HCT116 (cell line): Measurements from ENCODE around the gene SEZ6. TPM values are rescaled to one million over a fixed set of nuclear protein-coding genes. Genes with fewer than 3 reads are reported as not detected.
A peak's percentile ranks its signal among the peaks of the same experiment; 100 is the strongest.

Experiments
- ATAC-seq: fragments of 200-7000 bp; cut with Tn5 transposase; 2 replicates; pipeline ENCODE4 v1.9.1; 2020; ENCODE audit warnings: mild to moderate bottlenecking, moderate library complexity
- BruUV-seq: library from RNA; stranded (reverse); fragments of 400-500 nt; replicated peaks from 2 replicates; lab custom pipeline; 2021; lab: Mats Ljungman, UMichigan
- CTCF ChIA-PET: fragments of 300-600 bp; sonication (Branson Sonifier 250); formaldehyde crosslinking; loops from one replicate; lab custom pipeline; 2021; ENCODE audit warnings: antibody characterized with exemption; lab: Charles Lee
- POLR2A ChIA-PET: fragments of 300-600, 350-600 bp; sonication (Branson Sonifier 250); formaldehyde crosslinking; loops from one replicate; lab custom pipeline; 2021; ENCODE audit warnings: antibody characterized with exemption; lab: Charles Lee
- RAD21 ChIA-PET, 2 experiments: fragments of 300-600 bp; sonication (Branson Sonifier 250); formaldehyde crosslinking; loops; one replicate each; lab custom pipeline; 2023; ENCODE audit warnings: low total read pairs in 2 of 2; ENCODE audit not compliant: uncharacterized antibody in 2 of 2, unreplicated experiment in 2 of 2, low non-redundant PET in 1 of 2; lab: Charles Lee
- DNase-seq: peaks from one replicate; pipeline ENCODE4 v3.0.0-alpha.2; 2010; ENCODE audit warnings: low read depth, low spot score
- H2AFZ ChIP-seq: fragments of 200-600 bp; shearing (Covaris generic), sonication (generic); 2 replicates; pipeline ENCODE4 v1.6.1; 2017; ENCODE audit warnings: low read depth, mixed run types, mixed read lengths, antibody characterized with exemption, low read length; ENCODE audit not compliant: poor library complexity, severe bottlenecking
- H3K27ac ChIP-seq: 2 replicates; pipeline ENCODE4 v1.5.1; 2012; ENCODE audit warnings: low read depth, low read length
- H3K27me3 ChIP-seq: fragments of 200-600 bp; sonication (generic); 2 replicates; pipeline ENCODE4 v1.6.1; 2016; ENCODE audit warnings: mixed run types, low read length, mixed read lengths; ENCODE audit not compliant: insufficient read depth
- H3K36me3 ChIP-seq, 2 experiments: fragments of 200-500 bp in 1 of 2; fragments of 200-600 bp in 1 of 2; sonication (Bioruptor generic) in 1 of 2; sonication (generic) in 1 of 2; 2 replicates each; pipeline versions ENCODE4 v1.5.1 to v1.6.1; 2014 to 2016; ENCODE audit warnings: low read length in 2 of 2, inconsistent platforms in 1 of 2, mixed read lengths in 1 of 2, mixed run types in 1 of 2; ENCODE audit not compliant: insufficient read depth in 2 of 2, control insufficient read depth in 1 of 2
- H3K4me1 ChIP-seq, 2 experiments: fragments of 200-600 bp in 1 of 2; sonication (generic) in 1 of 2; 2 replicates each; pipeline versions ENCODE4 v1.5.1 to v1.6.1; 2012 to 2017; ENCODE audit warnings: low read length in 2 of 2, inconsistent platforms in 1 of 2, mild to moderate bottlenecking in 1 of 2, mixed read lengths in 1 of 2, mixed run types in 1 of 2, moderate library complexity in 1 of 2; ENCODE audit not compliant: insufficient read depth in 2 of 2, control insufficient read depth in 1 of 2
- H3K4me2 ChIP-seq: fragments of 200-600 bp; sonication (generic); 2 replicates; pipeline ENCODE4 v1.6.1; 2017; ENCODE audit warnings: mixed run types, low read length, mixed read lengths
- H3K4me3 ChIP-seq, 2 experiments: fragments of 200-600 bp in 1 of 2; sonication (generic) in 1 of 2; replicated peaks in 1 of 2; 2 replicates each; pipeline ENCODE4 v1.5.1; 2011 to 2016; ENCODE audit warnings: low read length in 2 of 2, control low read depth in 1 of 2, low read depth in 1 of 2, mild to moderate bottlenecking in 1 of 2, mixed read lengths in 1 of 2, mixed run types in 1 of 2
- H3K79me2 ChIP-seq: fragments of 200-600 bp; sonication (generic); 2 replicates; pipeline ENCODE4 v1.6.1; 2017; ENCODE audit warnings: mild to moderate bottlenecking, mixed run types, low read length, moderate library complexity, mixed read lengths; ENCODE audit not compliant: insufficient read depth
- H3K9ac ChIP-seq: fragments of 200-600 bp; sonication (generic); 2 replicates; pipeline ENCODE4 v1.6.1; 2016; ENCODE audit warnings: low read length, mixed read lengths
- H3K9me2 ChIP-seq: fragments of 200-600 bp; sonication (generic), shearing (Covaris generic); 2 replicates; pipeline ENCODE4 v1.6.1; 2017; ENCODE audit warnings: mixed run types, mild to moderate bottlenecking, moderate library complexity; ENCODE audit not compliant: insufficient read depth
- H3K9me3 ChIP-seq, 2 experiments: fragments of 200-500 bp in 1 of 2; fragments of 200-600 bp in 1 of 2; sonication (Bioruptor generic) in 1 of 2; sonication (generic) in 1 of 2; 2 replicates each; pipeline ENCODE4 v1.6.1; 2014 to 2017; ENCODE audit warnings: low read length in 2 of 2, mixed read lengths in 2 of 2, inconsistent platforms in 1 of 2, low read depth in 1 of 2, mild to moderate bottlenecking in 1 of 2, mixed run types in 1 of 2, moderate library complexity in 1 of 2; ENCODE audit not compliant: control insufficient read depth in 1 of 2, insufficient read depth in 1 of 2
- H4K20me1 ChIP-seq: fragments of 200-600 bp; sonication (generic), shearing (Covaris generic); 2 replicates; pipeline ENCODE4 v1.6.1; 2017; ENCODE audit warnings: mixed run types, mild to moderate bottlenecking, moderate library complexity; ENCODE audit not compliant: insufficient read depth
- CEBPB ChIP-seq: IDR thresholded peaks from 2 replicates; pipeline ENCODE4 v1.6.1; 2012; ENCODE audit warnings: low read depth
- EGR1 ChIP-seq: IDR thresholded peaks from 2 replicates; pipeline ENCODE4 v1.6.1; 2012; ENCODE audit warnings: low read depth
- ELF1 ChIP-seq: IDR thresholded peaks from 2 replicates; pipeline ENCODE4 v1.6.1; 2012; ENCODE audit warnings: low read depth, borderline replicate concordance
- EZH2phosphoT487 ChIP-seq: fragments of 200-600 bp; IDR thresholded peaks from 2 replicates; pipeline ENCODE4 v1.6.1; 2018; ENCODE audit warnings: antibody characterized with exemption, borderline replicate concordance
- FOSL1 ChIP-seq: IDR thresholded peaks from 2 replicates; pipeline ENCODE4 v1.6.1; 2012; ENCODE audit warnings: low read depth
- JUND ChIP-seq: IDR thresholded peaks from 2 replicates; pipeline ENCODE4 v1.6.1; 2012
- POLR2AphosphoS5 ChIP-seq: IDR thresholded peaks from 2 replicates; pipeline ENCODE4 v1.6.1; 2011; ENCODE audit warnings: mild to moderate bottlenecking, low read depth, low read length, moderate library complexity
- RAD21 ChIP-seq: IDR thresholded peaks from 2 replicates; pipeline ENCODE4 v1.6.1; 2012; ENCODE audit warnings: low read depth, mild to moderate bottlenecking
- TCF7L2 ChIP-seq: IDR thresholded peaks from 2 replicates; pipeline ENCODE4 v1.7.0; 2011; ENCODE audit warnings: borderline replicate concordance, inconsistent platforms; ENCODE audit not compliant: insufficient read depth, insufficient read length; ENCODE audit errors: extremely low read depth
- YY1 ChIP-seq: IDR thresholded peaks from 2 replicates; pipeline ENCODE4 v1.6.1; 2011; ENCODE audit warnings: low read length, low read depth, moderate library complexity, mild to moderate bottlenecking; ENCODE audit not compliant: insufficient replicate concordance; ENCODE audit errors: extremely low read depth
- ZFX ChIP-seq: fragments of 450-650 bp; IDR thresholded peaks from 2 replicates; pipeline ENCODE4 v1.6.1; 2017
- ZNF274 ChIP-seq: fragments of 200-500 bp; sonication (Bioruptor generic); IDR thresholded peaks from 2 replicates; pipeline ENCODE4 v1.6.1; 2014; ENCODE audit warnings: mild to moderate bottlenecking, low read depth, low read length, inconsistent platforms
- intact Hi-C: fragments of 100-400 bp; cut with micrococcal nuclease; formaldehyde crosslinking; loops from 2 replicates; pipeline ENCODE4 v1.10.0; 2022
- total RNA-seq: library from RNA; stranded (reverse); gene quantifications from one replicate; pipeline ENCODE4 v1.2.1, GENCODE V29; 2021; ENCODE audit not compliant: unreplicated experiment
- TF ChIP-seq, protein P1 (sequence below), 3 experiments: fragments of 200-600 bp in 1 of 3; sonication (generic) in 1 of 3; IDR thresholded peaks in 2 of 3; conservative IDR thresholded peaks in 1 of 3; 2 replicates each; pipeline ENCODE4 v1.5.1; 2012 to 2017; ENCODE audit warnings: low read depth in 2 of 3, low read length in 2 of 3, antibody characterized with exemption in 1 of 3, borderline replicate concordance in 1 of 3, control low read depth in 1 of 3, mild to moderate bottlenecking in 1 of 3, mixed read lengths in 1 of 3, mixed run types in 1 of 3, moderate library complexity in 1 of 3; ENCODE audit not compliant: insufficient read depth in 1 of 3
- TF ChIP-seq, protein P2 (sequence below): IDR thresholded peaks from 2 replicates; pipeline ENCODE4 v1.6.1; 2012; ENCODE audit warnings: low read depth
- TF ChIP-seq, protein P3 (sequence below): IDR thresholded peaks from 2 replicates; pipeline ENCODE4 v1.6.1; 2011; ENCODE audit warnings: mild to moderate bottlenecking, low read length, moderate library complexity; ENCODE audit not compliant: insufficient replicate concordance; ENCODE audit errors: extremely low read depth

SEZ6 gene
- total RNA-seq, 1 experiment from 2014 or later, result 0.22 TPM

DNA sequence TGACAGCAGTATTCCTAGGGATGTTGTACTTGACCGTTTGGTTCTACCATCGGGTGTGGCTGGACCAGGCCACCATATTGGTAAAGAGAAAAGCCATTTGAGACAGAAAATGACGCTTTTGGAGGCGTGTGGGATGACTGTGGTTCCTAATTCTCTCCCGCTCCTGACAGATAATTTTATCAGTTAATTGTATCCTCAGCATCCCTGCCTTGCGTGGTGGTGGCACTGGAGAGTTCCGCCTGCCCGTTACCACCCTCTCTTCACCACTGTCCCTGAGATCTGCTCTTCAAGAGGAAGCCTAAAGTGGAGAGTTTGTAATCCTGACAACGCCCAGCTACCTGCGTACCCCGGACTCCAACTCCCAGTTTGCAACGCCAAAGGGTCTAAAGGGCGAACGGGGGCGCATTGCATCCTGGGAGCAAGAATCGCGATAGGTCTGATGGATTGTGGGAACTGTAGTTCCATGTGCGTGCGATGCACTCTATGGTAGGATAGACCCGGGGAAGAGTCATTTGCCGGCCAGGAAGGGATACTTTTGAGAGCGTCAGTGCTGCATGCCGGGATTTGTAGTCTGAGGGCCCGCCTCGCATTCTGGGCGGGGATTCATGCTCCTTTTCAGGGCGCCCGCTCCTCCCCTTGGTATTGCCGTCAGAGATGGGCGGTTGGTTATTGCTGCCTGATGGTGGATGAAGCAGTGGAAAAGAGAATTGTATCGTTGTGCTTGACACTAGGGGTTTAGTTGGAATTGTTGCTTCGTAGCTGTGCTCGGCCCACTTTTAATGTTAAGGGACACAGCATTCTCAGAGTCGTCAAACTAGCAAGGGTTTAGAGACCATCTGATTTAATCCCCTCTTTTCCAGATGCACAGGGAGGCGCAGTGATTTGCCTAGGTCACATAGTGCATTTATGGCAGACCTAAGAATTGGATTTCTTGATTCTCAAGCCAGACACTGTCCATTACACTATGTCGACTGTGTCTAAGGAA is 53.5 kb downstream of the SEZ6 start:
- H2AFZ ChIP-seq, result peak overlapping the region; percentile 64
- BruUV-seq, result TSS peak; percentile 91
- TF ChIP-seq RAD21 (no peak), EGR1 (no peak; the same call in 1 of the 2 replicates), CEBPB (no peak), ZNF274 (no peak), JUND (no peak), EZH2phosphoT487 (no peak), POLR2AphosphoS5 (no peak; the same call in 1 of the 2 replicates), YY1 (peak; percentile 88), ELF1 (no peak; the same call in 1 of the 2 replicates), ZFX (no peak), TCF7L2 (peak; percentile 69), FOSL1 (no peak)
- TF ChIP-seq, protein P1, sequence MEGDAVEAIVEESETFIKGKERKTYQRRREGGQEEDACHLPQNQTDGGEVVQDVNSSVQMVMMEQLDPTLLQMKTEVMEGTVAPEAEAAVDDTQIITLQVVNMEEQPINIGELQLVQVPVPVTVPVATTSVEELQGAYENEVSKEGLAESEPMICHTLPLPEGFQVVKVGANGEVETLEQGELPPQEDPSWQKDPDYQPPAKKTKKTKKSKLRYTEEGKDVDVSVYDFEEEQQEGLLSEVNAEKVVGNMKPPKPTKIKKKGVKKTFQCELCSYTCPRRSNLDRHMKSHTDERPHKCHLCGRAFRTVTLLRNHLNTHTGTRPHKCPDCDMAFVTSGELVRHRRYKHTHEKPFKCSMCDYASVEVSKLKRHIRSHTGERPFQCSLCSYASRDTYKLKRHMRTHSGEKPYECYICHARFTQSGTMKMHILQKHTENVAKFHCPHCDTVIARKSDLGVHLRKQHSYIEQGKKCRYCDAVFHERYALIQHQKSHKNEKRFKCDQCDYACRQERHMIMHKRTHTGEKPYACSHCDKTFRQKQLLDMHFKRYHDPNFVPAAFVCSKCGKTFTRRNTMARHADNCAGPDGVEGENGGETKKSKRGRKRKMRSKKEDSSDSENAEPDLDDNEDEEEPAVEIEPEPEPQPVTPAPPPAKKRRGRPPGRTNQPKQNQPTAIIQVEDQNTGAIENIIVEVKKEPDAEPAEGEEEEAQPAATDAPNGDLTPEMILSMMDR (IDR thresholded peaks at IDR 0.05 in 2 of 3, conservative IDR thresholded peaks at IDR 0.05 in 1 of 3; ENCODE audit: borderline replicate concordance in 1 of 3, insufficient read depth in 1 of 3, low read depth in 2 of 3, low read length in 2 of 3), result no peak
- TF ChIP-seq, protein P2, sequence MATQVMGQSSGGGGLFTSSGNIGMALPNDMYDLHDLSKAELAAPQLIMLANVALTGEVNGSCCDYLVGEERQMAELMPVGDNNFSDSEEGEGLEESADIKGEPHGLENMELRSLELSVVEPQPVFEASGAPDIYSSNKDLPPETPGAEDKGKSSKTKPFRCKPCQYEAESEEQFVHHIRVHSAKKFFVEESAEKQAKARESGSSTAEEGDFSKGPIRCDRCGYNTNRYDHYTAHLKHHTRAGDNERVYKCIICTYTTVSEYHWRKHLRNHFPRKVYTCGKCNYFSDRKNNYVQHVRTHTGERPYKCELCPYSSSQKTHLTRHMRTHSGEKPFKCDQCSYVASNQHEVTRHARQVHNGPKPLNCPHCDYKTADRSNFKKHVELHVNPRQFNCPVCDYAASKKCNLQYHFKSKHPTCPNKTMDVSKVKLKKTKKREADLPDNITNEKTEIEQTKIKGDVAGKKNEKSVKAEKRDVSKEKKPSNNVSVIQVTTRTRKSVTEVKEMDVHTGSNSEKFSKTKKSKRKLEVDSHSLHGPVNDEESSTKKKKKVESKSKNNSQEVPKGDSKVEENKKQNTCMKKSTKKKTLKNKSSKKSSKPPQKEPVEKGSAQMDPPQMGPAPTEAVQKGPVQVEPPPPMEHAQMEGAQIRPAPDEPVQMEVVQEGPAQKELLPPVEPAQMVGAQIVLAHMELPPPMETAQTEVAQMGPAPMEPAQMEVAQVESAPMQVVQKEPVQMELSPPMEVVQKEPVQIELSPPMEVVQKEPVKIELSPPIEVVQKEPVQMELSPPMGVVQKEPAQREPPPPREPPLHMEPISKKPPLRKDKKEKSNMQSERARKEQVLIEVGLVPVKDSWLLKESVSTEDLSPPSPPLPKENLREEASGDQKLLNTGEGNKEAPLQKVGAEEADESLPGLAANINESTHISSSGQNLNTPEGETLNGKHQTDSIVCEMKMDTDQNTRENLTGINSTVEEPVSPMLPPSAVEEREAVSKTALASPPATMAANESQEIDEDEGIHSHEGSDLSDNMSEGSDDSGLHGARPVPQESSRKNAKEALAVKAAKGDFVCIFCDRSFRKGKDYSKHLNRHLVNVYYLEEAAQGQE, result no peak
- TF ChIP-seq, protein P3, sequence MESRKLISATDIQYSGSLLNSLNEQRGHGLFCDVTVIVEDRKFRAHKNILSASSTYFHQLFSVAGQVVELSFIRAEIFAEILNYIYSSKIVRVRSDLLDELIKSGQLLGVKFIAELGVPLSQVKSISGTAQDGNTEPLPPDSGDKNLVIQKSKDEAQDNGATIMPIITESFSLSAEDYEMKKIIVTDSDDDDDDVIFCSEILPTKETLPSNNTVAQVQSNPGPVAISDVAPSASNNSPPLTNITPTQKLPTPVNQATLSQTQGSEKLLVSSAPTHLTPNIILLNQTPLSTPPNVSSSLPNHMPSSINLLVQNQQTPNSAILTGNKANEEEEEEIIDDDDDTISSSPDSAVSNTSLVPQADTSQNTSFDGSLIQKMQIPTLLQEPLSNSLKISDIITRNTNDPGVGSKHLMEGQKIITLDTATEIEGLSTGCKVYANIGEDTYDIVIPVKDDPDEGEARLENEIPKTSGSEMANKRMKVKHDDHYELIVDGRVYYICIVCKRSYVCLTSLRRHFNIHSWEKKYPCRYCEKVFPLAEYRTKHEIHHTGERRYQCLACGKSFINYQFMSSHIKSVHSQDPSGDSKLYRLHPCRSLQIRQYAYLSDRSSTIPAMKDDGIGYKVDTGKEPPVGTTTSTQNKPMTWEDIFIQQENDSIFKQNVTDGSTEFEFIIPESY, result peak; percentile 99

More for the DNA sequence above, 53.5 kb downstream of the SEZ6 start:
- intact Hi-C loops, result loop anchor here (1.0 to 2.0 kb wide), 3 partner anchors 49 to 233 kb away; partner anchors contain the start of genes DHRS13, RPL23A and TLCD1
- RAD21 ChIA-PET, result interaction anchor here (1.1 to 1.5 kb wide), 5 partner anchors 165 to 226 kb away, joined by 3 to 10 read pairs (median 5); partner anchors contain the start of gene TLCD1 (in 2 of the 2)
- DNase-seq (peak; percentile 99), ATAC-seq (peak; percentile 79)
- Histone ChIP-seq H3K4me1 (peaks cover 16 to 28% of the 10 kb centered on the region in 2 experiments), H4K20me1 (no peaks in the 10 kb centered on the region), H3K4me3 (peak overlapping the region; percentile 69 to 81), H3K27ac (peak overlapping the region; percentile 93), H3K27me3 (no peaks in the 10 kb centered on the region), H3K9ac (peak overlapping the region; percentile 76), H3K9me2 (no peaks in the 10 kb centered on the region), H3K9me3 (no peaks in the 10 kb centered on the region), H3K79me2 (peaks cover 36% of the 10 kb centered on the region), H3K4me2 (peak overlapping the region; percentile 90), H3K36me3 (no peaks in the 10 kb centered on the region)
- POLR2A ChIA-PET, result interaction anchor here (0.8 to 1.6 kb wide), 14 partner anchors 10 to 233 kb away, joined by 3 to 25 read pairs (median 4); partner anchors contain the start of genes MYO18A, NEK8, RPL23A and TLCD1
- CTCF ChIA-PET, result interaction anchor here (0.6 to 4.5 kb wide), 22 partner anchors 12 to 640 kb away, joined by 3 to 68 read pairs (median 3); partner anchors contain the start of genes BLTP2, MYO18A, NEK8 and RPL23A
